ENCODE results near the gene VEGFB. TPM values are rescaled to one million over a fixed set of nuclear protein-coding genes. Genes with fewer than 3 reads are reported as not detected.

The VEGFB gene
- total and polyA plus RNA-seq, 2 of the 4 experiments (the other 2 are of a cell fraction), result 3.0 to 25.1 TPM

DNA sequence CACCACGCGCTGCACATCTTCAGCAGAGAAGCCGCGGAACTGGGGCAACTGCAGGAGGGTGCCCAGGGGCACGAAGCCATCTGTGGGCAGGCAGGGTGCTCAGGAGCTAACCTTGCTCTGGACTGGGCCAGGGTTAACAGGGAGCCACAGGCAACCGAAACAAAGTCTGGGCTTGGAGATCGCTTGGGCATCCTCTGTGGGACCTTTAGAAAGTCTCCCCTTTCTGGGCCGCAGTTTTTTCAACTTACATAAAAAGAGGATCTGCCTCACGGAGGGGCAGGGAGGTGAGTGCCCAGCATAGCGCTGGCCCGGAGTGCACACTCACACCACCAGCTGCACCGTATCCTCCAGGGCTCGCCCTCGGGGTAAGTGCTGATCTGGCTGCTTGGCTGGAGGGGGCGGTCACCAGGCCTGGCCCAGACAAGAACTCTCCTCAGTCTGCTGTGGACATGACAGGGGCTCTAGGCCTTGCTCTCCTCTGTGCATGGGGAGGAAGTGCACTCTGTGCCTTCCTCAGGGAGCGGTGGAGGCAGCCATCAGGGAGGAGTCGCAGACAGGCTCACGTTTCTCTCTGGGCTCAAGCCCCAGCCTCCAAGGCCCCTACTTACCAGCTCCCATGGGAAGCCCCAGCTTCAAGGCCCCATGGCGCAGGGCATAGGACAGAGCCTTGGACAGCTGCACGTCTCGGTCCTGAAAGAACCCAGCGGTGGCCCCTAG, 9.3 kb upstream of the VEGFB start (continued):
- TF ChIP-seq MXI1 (IDR thresholded peaks at IDR 0.05; ENCODE audit: borderline replicate concordance, low read depth, low read length), result no peak
- no peak for TF ChIP-seq RAD21 (IDR thresholded peaks at IDR 0.05; ENCODE audit: low read length)
- no peak for TF ChIP-seq FOS (IDR thresholded peaks at IDR 0.05; ENCODE audit: low read depth, low read length)
- TF ChIP-seq MAFK (IDR thresholded peaks at IDR 0.05; ENCODE audit: low read depth, low read length), result no peak
